ENCODE measurements around the gene GNG5. TPM values are rescaled to one million over a fixed set of nuclear protein-coding genes. Genes with fewer than 3 reads are reported as not detected.
A peak's percentile ranks its signal among the peaks of the same experiment; 100 is the strongest.

The GNG5 gene
- polyA plus RNA-seq, 4 donors = 163 to 226 (median 213) TPM

DNA sequence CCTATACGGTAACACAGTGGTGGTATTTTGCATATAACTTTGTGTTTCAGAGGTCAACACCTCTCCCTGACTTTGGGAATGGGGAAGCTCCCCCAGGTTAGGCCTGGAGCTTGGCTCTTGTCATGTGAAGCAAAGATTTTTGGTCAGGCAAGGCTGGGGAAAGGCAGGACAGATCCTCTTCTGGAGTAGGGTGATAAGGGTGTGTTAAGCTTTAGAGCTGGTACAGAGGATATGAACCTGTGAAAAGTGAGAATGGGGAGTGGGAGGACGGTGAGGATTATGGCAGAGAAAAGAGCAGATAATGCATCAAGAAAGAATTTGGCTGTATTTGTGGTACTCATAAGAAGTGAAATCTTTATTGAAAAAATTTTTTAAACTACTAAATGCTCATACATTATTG lies 25.1 kb downstream of the GNG5 start:
- peaks cover 2 to 16% (median 3%) of the 10 kb centered on the region in 3 donors for H3K36me3 ChIP-seq (ENCODE audit: control insufficient read depth in 3 of 3, insufficient read depth in 2 of 3, low read depth in 1 of 3, low read length in 3 of 3)
- FAIRE-seq (no peak), DNase-seq (no peak)
- no peak overlapping the region for H3K4me3 ChIP-seq (ENCODE audit: low read depth in 1 of 3, low read length in 3 of 3)
- H3K9me3 ChIP-seq (ENCODE audit: control insufficient read depth in 2 of 2, insufficient read depth in 1 of 2, low read depth in 1 of 2, low read length in 1 of 2) = peaks cover 0 to 14% of the 10 kb centered on the region in 2 donors
- 85 to 94% (median 86%) methylated on average over 2 of the region's 2 CpGs for WGBS, 3 donors
- H3K27me3 ChIP-seq (ENCODE audit: control insufficient read depth in 3 of 3, insufficient read depth in 3 of 3, low read length in 3 of 3) = peaks cover 0 to 9% (median 0%) of the 10 kb centered on the region in 3 donors
- peaks cover 3 to 4% (median 3%) of the 10 kb centered on the region in 3 donors for H3K4me1 ChIP-seq (ENCODE audit: control insufficient read depth in 3 of 3, insufficient read depth in 2 of 3, low read depth in 1 of 3, low read length in 2 of 3)
- no peak overlapping the region for H3K27ac ChIP-seq (ENCODE audit: low read depth in 1 of 3, low read length in 2 of 3)

DNA sequence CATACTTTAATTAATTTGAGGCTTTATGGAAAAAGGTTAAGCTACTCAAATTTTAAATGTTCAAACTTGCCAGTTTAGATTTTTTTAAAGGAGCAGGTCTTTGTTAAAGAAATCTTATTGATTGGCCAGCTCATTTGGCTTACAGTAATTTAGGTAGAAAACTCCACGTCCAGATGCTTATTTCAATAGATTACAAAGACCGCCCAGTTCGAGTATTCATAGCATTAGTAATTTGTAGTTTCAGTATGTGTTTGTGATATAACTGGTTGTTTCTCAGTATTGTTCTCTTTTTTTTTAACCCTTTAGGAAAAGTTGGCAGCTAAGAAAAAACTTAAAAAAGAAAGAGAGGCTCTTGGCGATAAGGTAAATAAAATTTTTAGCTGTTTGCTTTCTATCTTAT lies 25.7 kb downstream of the GNG5 start:
- Histone ChIP-seq H3K36me3 (ENCODE audit: control insufficient read depth in 3 of 3, insufficient read depth in 2 of 3, low read depth in 1 of 3, low read length in 3 of 3) (peaks cover 0 to 16% (median 2%) of the 10 kb centered on the region in 3 donors), H3K27ac (ENCODE audit: low read depth in 1 of 3, low read length in 2 of 3) (no peak overlapping the region), H3K27me3 (ENCODE audit: control insufficient read depth in 3 of 3, insufficient read depth in 3 of 3, low read length in 3 of 3) (peaks cover 0 to 9% (median 0%) of the 10 kb centered on the region in 3 donors), H3K9me3 (ENCODE audit: control insufficient read depth in 2 of 2, insufficient read depth in 1 of 2, low read depth in 1 of 2, low read length in 1 of 2) (peaks cover 0 to 14% of the 10 kb centered on the region in 2 donors), H3K4me1 (ENCODE audit: control insufficient read depth in 3 of 3, insufficient read depth in 2 of 3, low read depth in 1 of 3, low read length in 2 of 3) (peaks cover 3 to 4% (median 3%) of the 10 kb centered on the region in 3 donors), H3K4me3 (ENCODE audit: low read depth in 1 of 3, low read length in 3 of 3) (peak overlapping the region in 1 of 3 donors; percentile 84)
- FAIRE-seq = no peak
- no peak for DNase-seq
- 58 to 73% (median 69%) methylated on average over 4 of the region's 4 CpGs for WGBS, 3 donors

DNA sequence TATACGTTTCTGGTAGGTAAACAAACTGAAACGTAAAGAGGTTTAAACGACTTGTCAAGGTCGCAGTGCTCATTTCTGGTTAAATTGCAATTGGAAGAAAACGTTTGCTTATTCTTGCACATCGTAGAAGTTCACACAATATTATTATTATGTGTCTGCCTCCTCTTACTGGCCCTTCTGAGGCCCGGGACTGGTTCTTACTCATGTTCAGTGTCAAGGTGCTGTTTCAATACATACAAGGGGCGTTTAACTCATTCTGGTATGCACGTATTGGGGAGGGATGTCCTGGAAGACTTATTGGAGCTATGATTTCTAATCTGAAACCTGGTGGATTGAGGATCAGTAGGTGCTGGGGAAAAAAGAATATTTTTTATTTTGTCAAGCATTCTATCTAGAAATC lies 26.4 kb downstream of the GNG5 start:
- DNase-seq (peak in 1 of 2 donors; percentile 13), FAIRE-seq (no peak)
- Histone ChIP-seq H3K27me3 (ENCODE audit: control insufficient read depth in 3 of 3, insufficient read depth in 3 of 3, low read length in 3 of 3) (peaks cover 0 to 11% (median 0%) of the 10 kb centered on the region in 3 donors), H3K4me3 (ENCODE audit: low read depth in 1 of 3, low read length in 3 of 3) (peak overlapping the region; percentile 82 to 87 (median 84)), H3K36me3 (ENCODE audit: control insufficient read depth in 3 of 3, insufficient read depth in 2 of 3, low read depth in 1 of 3, low read length in 3 of 3) (peaks cover 0 to 12% (median 2%) of the 10 kb centered on the region in 3 donors), H3K27ac (ENCODE audit: low read depth in 1 of 3, low read length in 2 of 3) (peak overlapping the region in 1 of 3 donors; percentile 92), H3K9me3 (ENCODE audit: control insufficient read depth in 2 of 2, insufficient read depth in 1 of 2, low read depth in 1 of 2, low read length in 1 of 2) (peaks cover 0 to 14% of the 10 kb centered on the region in 2 donors), H3K4me1 (ENCODE audit: control insufficient read depth in 3 of 3, insufficient read depth in 2 of 3, low read depth in 1 of 3, low read length in 2 of 3) (peaks cover 3 to 4% (median 3%) of the 10 kb centered on the region in 3 donors)
- 2 to 3% (median 3%) methylated on average over 9 of the region's 9 CpGs for WGBS, 3 donors

DNA sequence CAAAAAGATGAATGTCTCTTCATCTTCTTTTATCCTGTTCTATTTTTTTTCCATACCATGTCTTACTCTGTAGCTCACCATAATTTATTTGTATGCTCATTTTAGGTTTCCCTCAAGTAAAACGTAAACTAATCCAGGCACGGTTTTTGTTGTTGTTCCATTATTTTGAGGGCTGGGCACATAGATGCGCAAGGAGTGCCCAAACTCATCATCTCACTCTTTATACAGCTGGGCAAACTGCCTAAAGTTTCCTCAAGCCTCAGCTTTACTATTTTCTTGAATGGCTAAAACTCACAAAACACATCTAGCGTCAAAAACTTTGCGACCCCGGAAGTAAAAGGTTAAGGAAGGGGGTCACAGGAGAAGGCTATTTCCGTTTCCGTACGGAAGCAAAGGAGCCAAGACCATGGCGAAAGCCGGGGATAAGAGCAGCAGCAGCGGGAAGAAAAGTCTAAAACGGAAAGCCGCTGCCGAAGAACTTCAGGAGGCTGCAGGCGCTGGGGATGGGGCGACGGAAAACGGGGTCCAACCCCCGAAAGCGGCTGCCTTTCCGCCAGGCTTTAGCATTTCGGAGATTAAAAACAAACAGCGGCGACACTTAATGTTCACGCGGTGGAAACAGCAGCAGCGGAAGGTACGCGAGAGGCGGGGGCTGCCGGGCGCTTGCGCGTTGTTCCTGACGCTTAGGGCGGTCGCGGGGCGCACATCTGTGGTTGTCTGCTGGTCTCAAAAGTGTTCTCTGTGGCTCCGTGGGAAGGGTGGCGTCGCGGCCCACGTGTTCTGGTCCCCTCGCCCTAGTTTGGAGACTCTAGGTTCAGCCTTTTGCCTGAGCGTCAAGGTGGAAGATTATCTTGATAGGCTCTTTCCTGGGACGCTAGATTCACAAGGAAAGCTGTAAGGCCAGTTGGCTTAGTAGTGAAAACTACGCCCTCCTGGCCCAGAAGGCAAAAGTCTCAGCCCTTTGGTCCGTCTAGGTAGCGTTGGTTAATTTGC lies 27.2 kb downstream of the GNG5 start, which contains the start of gene RPF1:
Gene RPF1 (plus strand): TSS at position 391 of the 993 bp plus-strand sequence. CDS start 16 bp downstream, at position 407.
- H3K9me3 ChIP-seq (ENCODE audit: control insufficient read depth in 2 of 2, insufficient read depth in 1 of 2, low read depth in 1 of 2, low read length in 1 of 2) = peaks cover 0 to 14% of the 10 kb centered on the region in 2 donors
- H3K27ac ChIP-seq (ENCODE audit: low read depth in 1 of 3, low read length in 2 of 3) = peak within 1 kb of the TSS; percentile 91 to 96 (median 92)
- 4 to 5% (median 4%) methylated on average over 51 of the region's 51 CpGs for WGBS, 3 donors
- peaks cover 3 to 4% (median 3%) of the 10 kb centered on the region in 3 donors for H3K4me1 ChIP-seq (ENCODE audit: control insufficient read depth in 3 of 3, insufficient read depth in 2 of 3, low read depth in 1 of 3, low read length in 2 of 3)
- DNase-seq = peak; percentile 80 to 90
- H3K4me3 ChIP-seq (ENCODE audit: low read depth in 1 of 3, low read length in 3 of 3) = peak within 1 kb of the TSS; percentile 82 to 87 (median 84)
- peaks cover 0 to 7% (median 2%) of the 10 kb centered on the region in 3 donors for H3K36me3 ChIP-seq (ENCODE audit: control insufficient read depth in 3 of 3, insufficient read depth in 2 of 3, low read depth in 1 of 3, low read length in 3 of 3)
- H3K27me3 ChIP-seq (ENCODE audit: control insufficient read depth in 3 of 3, insufficient read depth in 3 of 3, low read length in 3 of 3) = peaks cover 0 to 11% (median 0%) of the 10 kb centered on the region in 3 donors
- no peak for FAIRE-seq

DNA sequence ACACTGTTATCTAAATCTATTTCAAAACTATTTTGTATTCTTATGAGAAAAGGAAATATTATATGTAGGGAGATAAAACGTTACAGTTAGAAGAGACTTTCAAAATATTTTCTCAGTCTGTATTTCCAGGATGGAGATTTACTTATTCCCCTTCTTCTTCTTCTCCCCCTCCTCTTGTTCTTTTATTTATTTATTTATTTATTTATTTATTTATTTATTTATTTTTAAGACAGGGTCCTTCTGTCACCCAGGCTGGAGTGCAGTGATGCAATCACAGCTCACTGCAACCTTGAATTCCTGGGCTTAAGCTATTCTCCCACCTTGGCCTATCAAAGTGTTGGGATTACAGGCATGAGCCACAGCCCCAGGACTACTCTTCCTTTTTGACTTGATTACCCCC lies 30.2 kb downstream of the GNG5 start:
- H3K4me3 ChIP-seq (ENCODE audit: low read depth in 1 of 3, low read length in 3 of 3) = no peak overlapping the region
- H3K27ac ChIP-seq (ENCODE audit: low read depth in 1 of 3, low read length in 2 of 3) = no peak overlapping the region
- H3K36me3 ChIP-seq (ENCODE audit: control insufficient read depth in 3 of 3, insufficient read depth in 2 of 3, low read depth in 1 of 3, low read length in 3 of 3) = peaks cover 0 to 1% (median 0%) of the 10 kb centered on the region in 3 donors
- peaks cover 0 to 14% of the 10 kb centered on the region in 2 donors for H3K9me3 ChIP-seq (ENCODE audit: control insufficient read depth in 2 of 2, insufficient read depth in 1 of 2, low read depth in 1 of 2, low read length in 1 of 2)
- H3K27me3 ChIP-seq (ENCODE audit: control insufficient read depth in 3 of 3, insufficient read depth in 3 of 3, low read length in 3 of 3) = peaks cover 0 to 23% (median 0%) of the 10 kb centered on the region in 3 donors
- H3K4me1 ChIP-seq (ENCODE audit: control insufficient read depth in 3 of 3, insufficient read depth in 2 of 3, low read depth in 1 of 3, low read length in 2 of 3) = peaks cover under 1 to 4% (median 3%) of the 10 kb centered on the region in 3 donors
- WGBS, 3 donors = 48 to 58% (median 56%) methylated on average over 1 of the region's 1 CpG
- FAIRE-seq = no peak
- no peak for DNase-seq

DNA sequence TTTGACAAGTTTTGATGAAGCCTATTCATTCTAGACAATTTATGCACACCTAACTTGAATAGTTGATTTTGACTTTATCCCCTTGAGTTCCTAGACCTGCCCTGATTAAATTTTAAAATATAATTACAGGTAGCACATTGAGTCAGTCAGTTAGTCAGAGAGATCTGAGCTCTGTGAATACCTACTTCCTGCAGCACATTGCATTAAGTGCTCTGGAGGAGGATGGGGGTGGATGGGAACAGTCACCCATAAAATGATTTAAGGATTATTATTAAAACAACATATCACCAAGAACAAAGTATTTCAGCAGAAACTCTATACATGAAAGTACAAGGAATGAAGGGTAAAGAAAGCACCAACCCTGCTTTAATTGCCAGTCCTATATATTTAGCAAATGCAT lies 39.1 kb downstream of the GNG5 start:
- no peaks in the 10 kb centered on the region for H3K4me1 ChIP-seq (ENCODE audit: control insufficient read depth in 3 of 3, insufficient read depth in 2 of 3, low read depth in 1 of 3, low read length in 2 of 3)
- H3K27ac ChIP-seq (ENCODE audit: low read depth in 1 of 3, low read length in 2 of 3) = no peak overlapping the region
- peaks cover 0 to 5% (median 0%) of the 10 kb centered on the region in 3 donors for H3K27me3 ChIP-seq (ENCODE audit: control insufficient read depth in 3 of 3, insufficient read depth in 3 of 3, low read length in 3 of 3)
- no peak for DNase-seq
- H3K9me3 ChIP-seq (ENCODE audit: control insufficient read depth in 2 of 2, insufficient read depth in 1 of 2, low read depth in 1 of 2, low read length in 1 of 2) = no peaks in the 10 kb centered on the region
- H3K36me3 ChIP-seq (ENCODE audit: control insufficient read depth in 3 of 3, insufficient read depth in 2 of 3, low read depth in 1 of 3, low read length in 3 of 3) = no peaks in the 10 kb centered on the region
- no peak overlapping the region for H3K4me3 ChIP-seq (ENCODE audit: low read depth in 1 of 3, low read length in 3 of 3)
- FAIRE-seq = no peak

DNA sequence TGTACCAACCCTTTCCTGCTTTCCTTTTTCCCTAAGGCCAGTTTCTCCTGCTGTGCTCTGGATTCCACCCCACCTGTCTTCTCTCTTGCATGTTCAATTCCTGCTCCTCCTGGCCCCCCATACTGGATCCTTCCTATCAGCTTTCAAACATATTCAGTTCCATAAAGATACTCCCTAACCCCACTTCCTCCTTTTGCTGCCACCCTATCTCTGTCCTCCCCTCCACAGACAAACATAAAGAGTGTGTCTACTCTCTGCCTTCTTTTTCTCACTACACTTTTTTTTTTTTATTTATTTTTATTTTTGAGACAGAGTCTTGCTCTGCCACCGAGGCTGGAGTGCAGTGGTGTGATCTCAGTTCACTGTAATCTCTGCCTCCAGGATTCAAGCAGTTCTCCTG lies 44.3 kb downstream of the GNG5 start:
- Histone ChIP-seq H3K27ac (ENCODE audit: low read depth in 1 of 3, low read length in 2 of 3) (no peak overlapping the region), H3K36me3 (ENCODE audit: control insufficient read depth in 3 of 3, insufficient read depth in 2 of 3, low read depth in 1 of 3, low read length in 3 of 3) (no peaks in the 10 kb centered on the region), H3K4me1 (ENCODE audit: control insufficient read depth in 3 of 3, insufficient read depth in 2 of 3, low read depth in 1 of 3, low read length in 2 of 3) (no peaks in the 10 kb centered on the region), H3K27me3 (ENCODE audit: control insufficient read depth in 3 of 3, insufficient read depth in 3 of 3, low read length in 3 of 3) (no peaks in the 10 kb centered on the region), H3K9me3 (ENCODE audit: control insufficient read depth in 2 of 2, insufficient read depth in 1 of 2, low read depth in 1 of 2, low read length in 1 of 2) (no peaks in the 10 kb centered on the region), H3K4me3 (ENCODE audit: low read depth in 1 of 3, low read length in 3 of 3) (no peak overlapping the region)
- FAIRE-seq (no peak), DNase-seq (no peak)
- WGBS, 3 donors = 62 to 67% (median 66%) methylated on average over 1 of the region's 1 CpG

DNA sequence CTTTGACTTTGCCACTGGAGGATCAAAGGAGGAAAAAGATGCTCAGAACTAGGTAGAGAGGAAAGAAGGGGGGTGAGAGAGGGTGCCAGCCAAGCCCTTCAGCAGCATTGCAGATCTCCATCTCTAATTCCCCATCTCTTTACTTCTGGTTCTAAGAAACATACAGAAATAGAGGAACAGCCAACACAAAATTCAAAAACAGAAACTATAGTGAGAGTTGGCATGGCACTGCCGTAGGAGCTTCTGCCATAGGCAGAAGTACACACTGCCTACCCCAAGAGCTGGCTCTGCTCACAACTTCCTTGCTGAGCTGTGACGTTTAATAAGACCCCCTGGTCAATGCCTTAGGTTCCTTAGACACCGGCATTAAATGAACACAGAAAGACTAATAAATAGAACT lies 53.9 kb downstream of the GNG5 start:
- Histone ChIP-seq H3K27ac (ENCODE audit: low read depth in 1 of 3, low read length in 2 of 3) (no peak overlapping the region), H3K9me3 (ENCODE audit: control insufficient read depth in 2 of 2, insufficient read depth in 1 of 2, low read depth in 1 of 2, low read length in 1 of 2) (no peaks in the 10 kb centered on the region), H3K4me3 (ENCODE audit: low read depth in 1 of 3, low read length in 3 of 3) (no peak overlapping the region), H3K36me3 (ENCODE audit: control insufficient read depth in 3 of 3, insufficient read depth in 2 of 3, low read depth in 1 of 3, low read length in 3 of 3) (no peaks in the 10 kb centered on the region), H3K27me3 (ENCODE audit: control insufficient read depth in 3 of 3, insufficient read depth in 3 of 3, low read length in 3 of 3) (no peaks in the 10 kb centered on the region), H3K4me1 (ENCODE audit: control insufficient read depth in 3 of 3, insufficient read depth in 2 of 3, low read depth in 1 of 3, low read length in 2 of 3) (no peaks in the 10 kb centered on the region)
- FAIRE-seq (no peak), DNase-seq (no peak)
- 61 to 65% (median 63%) methylated on average over 3 of the region's 3 CpGs for WGBS, 3 donors
